ENCODE results near the gene SEC11C. TPM values are rescaled to one million over a fixed set of nuclear protein-coding genes. Genes with fewer than 3 reads are reported as not detected.

SEC11C gene
- total and polyA plus RNA-seq, 2 of the 13 experiments (the other 11 are each of a cell fraction or from before 2014, with no cell fraction given): 71.9 to 297 TPM

- Histone ChIP-seq H2AFZ (ENCODE audit: low read length) (no peak overlapping the region), H4K20me1 (ENCODE audit: insufficient read depth, low read length) (no peaks in the 10 kb centered on the region; the same call in 1 of the 2 replicates), H3K27ac (ENCODE audit: extremely low read length, insufficient read depth, low read length) (no peak overlapping the region), H3K4me1 (ENCODE audit: insufficient read depth, low read length) (peaks cover 13% of the 10 kb centered on the region), H3K9ac (ENCODE audit: insufficient read depth, low read depth, low read length) (no peak overlapping the region), H3K36me3 (replicated peaks in 1 of 2; ENCODE audit: control insufficient read depth in 1 of 2, insufficient read depth in 2 of 2, low read length in 2 of 2) (peaks cover 9 to 56% of the 10 kb centered on the region in 2 experiments; a peak in 4 of 5 replicates), H3K4me3 (replicated peaks in 1 of 3; ENCODE audit: insufficient read depth in 1 of 3, low read depth in 2 of 3, low read length in 3 of 3) (no peak overlapping the region), H3K27me3 (ENCODE audit: control insufficient read depth in 1 of 2, insufficient read depth in 2 of 2, low read length in 2 of 2) (no peaks in the 10 kb centered on the region), H3K79me2 (ENCODE audit: insufficient read depth, low read length) (peaks cover 44% of the 10 kb centered on the region), H3K4me2 (ENCODE audit: low read depth, low read length) (no peak overlapping the region), H3K9me3 (ENCODE audit: low read length) (no peaks in the 10 kb centered on the region)
- POLR2A ChIA-PET: no interaction called here
- TF ChIP-seq JDP2 (CRISPR knock-in tag; IDR thresholded peaks at IDR 0.05; ENCODE audit: borderline replicate concordance): no peak
- TF ChIP-seq TGIF2 (CRISPR knock-in tag; IDR thresholded peaks at IDR 0.05): no peak
- TF ChIP-seq ZNF674 (CRISPR knock-in tag; IDR thresholded peaks at IDR 0.05; ENCODE audit: low read depth): no peak
- no peak for TF ChIP-seq XRCC5 (optimal IDR thresholded peaks at IDR 0.05; ENCODE audit: low read length)
- TF ChIP-seq ARID3A (IDR thresholded peaks at IDR 0.05; ENCODE audit: low read depth, low read length): no peak
- no peak for TF ChIP-seq RELA (CRISPR knock-in tag; IDR thresholded peaks at IDR 0.05)
- no peak for TF ChIP-seq CHD2 (IDR thresholded peaks at IDR 0.05; ENCODE audit: low read depth, low read length)
- TF ChIP-seq HMG20B (CRISPR knock-in tag; conservative IDR thresholded peaks at IDR 0.05): no peak
- no peak for TF ChIP-seq POLR2AphosphoS2 (IDR thresholded peaks at IDR 0.05; ENCODE audit: low read depth, low read length)
- no peak for ATAC-seq
- in situ Hi-C loops (cut with HindIII; ENCODE audit: extremely low pct_ligation_motif_present, low pct_unique_long_range_greater_than_20kb): no loop called here
- BruUV-seq (replicated peaks): no TSS peak
- WGBS (ENCODE audit: low lambda C conversion rate): 100% methylated on average over 2 of the region's 2 CpGs
- CTCF ChIA-PET (ENCODE audit: low intra/inter-chr PET ratio, low total read pairs): no interaction called here
- DNase-seq (ENCODE audit: low spot score): no peak
- no peak for FAIRE-seq
- intact Hi-C loops (cut with micrococcal nuclease; ENCODE audit: unreplicated experiment): no loop called here
Observed at GRCh38 chr18:59149007-59149406, 9.3 kb downstream of the SEC11C start.
